PFSK-1 (cell line): ENCODE data around the gene HOXC6.

Experiments used
- POLR2AphosphoS5 ChIP-seq: IDR thresholded peaks from 2 replicates; pipeline ENCODE4 v1.6.1; 2012; ENCODE audit warnings: low read depth, mild to moderate bottlenecking, control low read depth, low read length, moderate library complexity
- REST ChIP-seq, 2 experiments: IDR thresholded peaks; 2 replicates each; pipeline versions ENCODE4 v1.6.1 to v1.8.0; 2011 to 2012; ENCODE audit warnings: low read depth in 2 of 2, low read length in 2 of 2, control low read depth in 1 of 2, inconsistent platforms in 1 of 2, mild to moderate bottlenecking in 1 of 2, moderate library complexity in 1 of 2; ENCODE audit not compliant: insufficient read depth in 1 of 2
- TAF1 ChIP-seq: IDR thresholded peaks from 2 replicates; pipeline ENCODE4 v1.6.1; 2012; ENCODE audit warnings: low read length, control low read depth, borderline replicate concordance; ENCODE audit not compliant: insufficient read depth

GRCh38 chr12:54047160-54047963 is 19.1 kb downstream of the HOXC6 start:
- TF ChIP-seq TAF1 (no peak), POLR2AphosphoS5 (no peak), REST (IDR thresholded peaks at IDR 0.05; ENCODE audit: insufficient read depth in 1 of 2, low read depth in 2 of 2, low read length in 2 of 2) (no peak)
